Panc1 (cell line): ENCODE measurements around the gene CENPB.

ENCODE experiments used
- CTCF ChIP-seq: fragments of 450-650 bp; IDR thresholded peaks from 2 replicates; pipeline ENCODE4 v1.5.1; 2017; ENCODE audit warnings: mild to moderate bottlenecking
- POLR2AphosphoS5 ChIP-seq: IDR thresholded peaks from 2 replicates; pipeline ENCODE4 v1.6.1; 2012; ENCODE audit warnings: mild to moderate bottlenecking, low read depth, low read length, moderate library complexity
- REST ChIP-seq, 2 experiments: IDR thresholded peaks; 2 replicates each; pipeline ENCODE4 v1.6.1; 2011 to 2012; ENCODE audit warnings: low read depth in 2 of 2, control low read depth in 1 of 2, low read length in 1 of 2, mild to moderate bottlenecking in 1 of 2, moderate library complexity in 1 of 2; ENCODE audit not compliant: insufficient read depth in 1 of 2

- TF ChIP-seq CTCF, result no peak; the same call in 1 of the 2 replicates
- no peak for TF ChIP-seq POLR2AphosphoS5
- no peak for TF ChIP-seq REST (IDR thresholded peaks at IDR 0.05; ENCODE audit: insufficient read depth in 1 of 2, low read depth in 2 of 2, low read length in 1 of 2)
Measured at GRCh38 chr20:3751675-3752385, 34.7 kb downstream of the CENPB start.
